Lung (tissue), 12 donors: ENCODE data around the gene SMTN. TPM values are rescaled to one million over a fixed set of nuclear protein-coding genes. Genes with fewer than 3 reads are reported as not detected.

ENCODE experiments used
- ATAC-seq: fragments of 200-7000 bp; cut with Tn5 transposase; one replicate; pipeline ENCODE4 v1.9.1; 2020; ENCODE audit warnings: moderate number of reproducible peaks; ENCODE audit not compliant: insufficient read depth, low FRiP score
- DNase-seq, 3 donors: peaks; one replicate each; pipeline ENCODE4 v3.0.0-alpha.2; 2013 to 2017
- H3K27ac ChIP-seq, 2 donors: one replicate each; pipeline ENCODE4 v1.5.1; 2013; ENCODE audit warnings: mild to moderate bottlenecking in 2 of 2, moderate library complexity in 2 of 2, control low read depth in 1 of 2, inconsistent platforms in 1 of 2, low read depth in 1 of 2, low read length in 1 of 2
- H3K27me3 ChIP-seq, 3 donors: one replicate each; pipeline ENCODE4 v1.5.1; 2013; ENCODE audit warnings: low read length in 2 of 3; ENCODE audit not compliant: control insufficient read depth in 3 of 3, insufficient read depth in 3 of 3
- H3K36me3 ChIP-seq, 4 donors: one replicate each; pipeline ENCODE4 v1.5.1; 2013; ENCODE audit warnings: low read length in 4 of 4, mild to moderate bottlenecking in 1 of 4, moderate library complexity in 1 of 4; ENCODE audit not compliant: control insufficient read depth in 4 of 4, insufficient read depth in 4 of 4
- H3K4me1 ChIP-seq, 5 donors: one replicate each; pipeline ENCODE4 v1.5.1; 2013; ENCODE audit warnings: low read length in 5 of 5, mild to moderate bottlenecking in 2 of 5, moderate library complexity in 1 of 5; ENCODE audit not compliant: control insufficient read depth in 5 of 5, insufficient read depth in 5 of 5
- H3K4me3 ChIP-seq: one replicate; pipeline ENCODE4 v1.5.1; 2013; ENCODE audit warnings: mild to moderate bottlenecking, control low read depth, moderate library complexity
- H3K9ac ChIP-seq, 2 donors: one replicate each; pipeline ENCODE4 v1.5.1; 2013; ENCODE audit warnings: low read length in 2 of 2, control low read depth in 1 of 2; ENCODE audit not compliant: insufficient read depth in 1 of 2
- H3K9me3 ChIP-seq, 4 donors: one replicate each; pipeline ENCODE4 v1.5.1; 2013; ENCODE audit warnings: low read length in 3 of 4, mild to moderate bottlenecking in 1 of 4, moderate library complexity in 1 of 4; ENCODE audit not compliant: control insufficient read depth in 4 of 4, insufficient read depth in 3 of 4
- WGBS, 2 donors: extraction: QIAGEN DNeasy Blood & Tissue Kit; methylation state at CpG; one replicate each; pipeline ENCODE4 v1.1.7; 2013; 5-methylcytosine and 5-hydroxymethylcytosine counted together
- polyA plus RNA-seq, 2 donors: library from polyadenylated mRNA; stranded (reverse); fragments of 200-250 nt; gene quantifications; one replicate each; pipeline ENCODE4 v1.2.1, GENCODE V29; 2013
- total RNA-seq, 2 donors: library from RNA; depleted of rRNA in 1 of 2; stranded (reverse); fragments of >200 nt in 1 of 2; gene quantifications; one replicate each; pipeline ENCODE4 v1.2.1, GENCODE V29; 2014 to 2021
- TF ChIP-seq, protein P1 (sequence below): IDR thresholded peaks from 2 replicates; pipeline ENCODE4 v1.5.1; 2012; ENCODE audit warnings: mild to moderate bottlenecking; ENCODE audit errors: control extremely low read depth, extremely low read depth
- donor health status: control.
- donor health status: control.
- donor health status: Bipolar disorder and iron deficiency.
- donor health status: healthy.
- donor health status: DM: yes; HTN: yes; CAD: no.

Gene SMTN
- total and polyA plus RNA-seq, 4 donors, result 30.8 to 101 (median 64.7) TPM

DNA sequence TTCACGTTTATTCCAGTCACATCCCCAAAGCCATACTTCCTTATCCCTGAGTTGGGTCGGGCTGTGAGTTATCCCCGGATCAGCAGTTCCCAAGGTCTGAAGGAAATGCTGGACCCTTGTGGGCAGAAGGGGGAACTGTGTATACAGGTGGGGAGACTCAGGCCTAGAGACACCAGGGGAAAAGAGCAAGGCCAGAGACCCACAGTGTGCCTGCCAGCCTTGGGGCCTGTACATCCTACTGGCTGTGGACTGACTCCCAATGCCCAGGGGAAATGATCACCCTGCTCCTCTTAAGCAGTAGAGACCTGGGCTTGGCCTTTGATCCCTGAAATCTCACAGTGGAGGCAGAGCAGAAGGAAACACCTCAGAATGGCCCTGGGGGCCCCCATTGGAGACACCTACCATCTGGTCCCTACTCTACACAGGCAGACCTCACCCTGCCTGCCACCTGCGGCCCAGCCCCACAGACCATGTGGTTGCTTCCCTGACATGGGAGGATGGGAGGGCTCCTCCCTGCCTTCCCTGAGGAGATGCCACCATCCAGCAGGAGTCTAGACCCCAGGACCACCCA lies 25.0 kb downstream of the SMTN start:
- DNase-seq, result peak; percentile 12 to 19 (median 18)

DNA sequence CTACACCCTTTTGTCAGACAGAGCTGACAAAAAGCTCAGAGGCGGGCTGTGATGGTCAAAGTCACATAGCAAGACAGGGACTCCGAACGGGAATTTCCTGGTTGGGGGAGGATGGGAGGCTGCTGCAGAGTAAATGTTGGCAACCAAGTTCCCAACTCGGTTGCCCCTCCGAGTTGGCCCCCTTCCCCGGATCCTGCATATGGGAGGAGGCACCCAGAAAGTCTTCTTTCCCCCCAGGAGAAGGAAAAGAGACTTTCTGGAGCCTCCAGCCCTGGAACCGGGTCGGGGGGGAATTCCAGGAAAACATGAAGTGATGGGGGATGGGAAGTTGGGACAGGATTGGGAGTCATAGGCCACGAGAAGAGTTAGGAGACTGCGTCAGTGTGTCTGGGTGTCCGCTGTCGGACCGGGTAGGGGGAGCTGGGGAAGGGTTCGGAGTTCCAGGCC lies 25.6 kb downstream of the SMTN start:
- TF ChIP-seq, protein P1, sequence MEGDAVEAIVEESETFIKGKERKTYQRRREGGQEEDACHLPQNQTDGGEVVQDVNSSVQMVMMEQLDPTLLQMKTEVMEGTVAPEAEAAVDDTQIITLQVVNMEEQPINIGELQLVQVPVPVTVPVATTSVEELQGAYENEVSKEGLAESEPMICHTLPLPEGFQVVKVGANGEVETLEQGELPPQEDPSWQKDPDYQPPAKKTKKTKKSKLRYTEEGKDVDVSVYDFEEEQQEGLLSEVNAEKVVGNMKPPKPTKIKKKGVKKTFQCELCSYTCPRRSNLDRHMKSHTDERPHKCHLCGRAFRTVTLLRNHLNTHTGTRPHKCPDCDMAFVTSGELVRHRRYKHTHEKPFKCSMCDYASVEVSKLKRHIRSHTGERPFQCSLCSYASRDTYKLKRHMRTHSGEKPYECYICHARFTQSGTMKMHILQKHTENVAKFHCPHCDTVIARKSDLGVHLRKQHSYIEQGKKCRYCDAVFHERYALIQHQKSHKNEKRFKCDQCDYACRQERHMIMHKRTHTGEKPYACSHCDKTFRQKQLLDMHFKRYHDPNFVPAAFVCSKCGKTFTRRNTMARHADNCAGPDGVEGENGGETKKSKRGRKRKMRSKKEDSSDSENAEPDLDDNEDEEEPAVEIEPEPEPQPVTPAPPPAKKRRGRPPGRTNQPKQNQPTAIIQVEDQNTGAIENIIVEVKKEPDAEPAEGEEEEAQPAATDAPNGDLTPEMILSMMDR, result no peak
- H3K4me3 ChIP-seq, result peak overlapping the region; percentile 69
- DNase-seq, result peak in 2 of 3 donors; percentile 12 to 26
- H3K9ac ChIP-seq, result peak overlapping the region in 1 of 2 donors; percentile 84
- no peaks in the 10 kb centered on the region for H3K27me3 ChIP-seq
- WGBS, 2 donors, result 65 to 86% methylated on average over 14 of the region's 14 CpGs
- no peak for ATAC-seq
- no peaks in the 10 kb centered on the region for H3K9me3 ChIP-seq
- H3K27ac ChIP-seq, result peak overlapping the region; percentile 85 to 94
- H3K36me3 ChIP-seq, result peaks cover 0 to 10% (median 7%) of the 10 kb centered on the region in 4 donors
- H3K4me1 ChIP-seq, result peaks cover 0 to 11% (median 2%) of the 10 kb centered on the region in 5 donors

More for the DNA sequence above, 25.0 kb downstream of the SMTN start:
- Histone ChIP-seq H3K27me3 (no peaks in the 10 kb centered on the region), H3K4me1 (peaks cover 0 to 11% (median 2%) of the 10 kb centered on the region in 5 donors), H3K4me3 (peak overlapping the region; percentile 69), H3K9ac (no peak overlapping the region), H3K36me3 (peaks cover 1 to 13% (median 10%) of the 10 kb centered on the region in 4 donors), H3K27ac (peak overlapping the region in 1 of 2 donors; percentile 94), H3K9me3 (no peaks in the 10 kb centered on the region)
- ATAC-seq, result no peak
- WGBS, 2 donors, result 61 to 80% methylated on average over 4 of the region's 4 CpGs
- TF ChIP-seq, protein P1, result no peak

DNA sequence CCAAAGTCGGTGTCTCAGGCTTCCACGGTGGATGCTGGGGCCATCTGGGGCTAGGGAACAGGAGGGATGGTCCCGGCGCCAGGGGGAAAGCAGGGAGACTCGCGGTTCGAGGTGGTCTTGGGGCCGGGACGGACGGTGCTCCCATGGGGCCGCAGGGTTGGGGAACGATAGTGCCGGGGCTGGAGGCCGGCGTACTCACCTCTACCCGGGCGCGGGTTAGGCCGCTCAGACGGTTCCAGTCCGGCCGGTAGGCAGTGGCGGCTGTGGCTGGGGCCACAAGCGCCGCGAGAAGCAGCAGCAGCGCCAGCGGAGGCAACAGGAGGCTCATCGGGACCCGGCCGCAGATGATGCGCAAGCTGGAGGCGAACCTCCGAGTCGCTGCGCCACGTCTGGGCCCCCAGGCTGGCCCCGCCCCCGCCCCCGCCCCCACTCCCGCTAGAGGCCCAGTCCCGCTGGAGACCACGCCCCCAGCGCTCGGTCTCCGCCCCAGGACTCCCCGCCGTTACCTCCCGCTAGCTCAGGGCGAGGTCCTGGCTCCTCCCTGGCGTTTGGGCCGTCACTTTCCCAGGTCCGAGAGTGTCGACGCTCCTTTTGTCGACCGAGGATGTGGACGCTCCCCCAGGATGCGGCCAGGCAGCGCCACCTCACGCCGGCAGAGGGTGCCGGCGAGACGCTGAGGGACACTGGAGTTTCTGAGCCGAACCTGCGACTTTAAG lies 26.2 kb downstream of the SMTN start, which contains the start of gene SELENOM:
SELENOM (minus strand) TSS at position 391 of the 716 bp plus-strand sequence; CDS start at position 328, 63 bp downstream.
- WGBS, 2 donors, result 5 to 7% methylated on average over 31 to 67 of the region's 67 CpGs
- no peaks in the 10 kb centered on the region for H3K9me3 ChIP-seq
- peaks cover 0 to 11% (median 2%) of the 10 kb centered on the region in 5 donors for H3K4me1 ChIP-seq
- H3K27me3 ChIP-seq, result no peaks in the 10 kb centered on the region
- H3K4me3 ChIP-seq, result peak within 1 kb of the TSS; percentile 69
- TF ChIP-seq, protein P1, result peak; percentile 76
- peak within 1 kb of the TSS; percentile 85 to 94 for H3K27ac ChIP-seq
- H3K36me3 ChIP-seq, result peaks cover 0 to 8% (median 1%) of the 10 kb centered on the region in 4 donors
- DNase-seq (peak; percentile 95 to 98 (median 97)), ATAC-seq (peak; percentile 97)
- peak within 1 kb of the TSS in 1 of 2 donors; percentile 84 for H3K9ac ChIP-seq
